SU-DHL-6 (cell line): ENCODE results near the gene CATSPERD.

Experiments used
- H2AFZ ChIP-seq: fragments of 200-600 bp; sonication (generic); 2 replicates; pipeline ENCODE4 v1.6.1; 2014; ENCODE audit warnings: low read depth, mild to moderate bottlenecking, moderate library complexity, mixed read lengths, antibody characterized with exemption, low read length; ENCODE audit not compliant: severe bottlenecking
- H3F3A ChIP-seq: fragments of 200-600 bp; shearing (Covaris generic); 2 replicates; pipeline ENCODE4 v1.6.0; 2016; ENCODE audit warnings: antibody characterized with exemption, mild to moderate bottlenecking; ENCODE audit not compliant: insufficient read depth
- H3K27ac ChIP-seq: fragments of 200-600 bp; sonication (generic); 2 replicates; pipeline ENCODE4 v1.5.1; 2016; ENCODE audit warnings: low read depth, mild to moderate bottlenecking, low read length, moderate library complexity, mixed read lengths
- H3K27me3 ChIP-seq: fragments of 200-600 bp; sonication (generic), shearing (Covaris generic); 2 replicates; pipeline ENCODE4 v1.6.0; 2014; ENCODE audit warnings: mild to moderate bottlenecking, low read length
- H3K36me3 ChIP-seq: fragments of 200-600 bp; sonication (generic); 2 replicates; pipeline ENCODE4 v1.6.1; 2014; ENCODE audit warnings: mild to moderate bottlenecking, low read length, mixed read lengths
- H3K4me2 ChIP-seq: fragments of 300-600, 200-600 bp; shearing (Covaris generic), sonication (generic); 2 replicates; pipeline ENCODE4 v1.6.0; 2014; ENCODE audit warnings: low read length, low read depth, mild to moderate bottlenecking; ENCODE audit not compliant: poor library complexity, severe bottlenecking
- H3K4me3 ChIP-seq: fragments of 200-600 bp; sonication (generic); 2 replicates; pipeline ENCODE4 v1.5.1; 2014; ENCODE audit warnings: antibody characterized with exemption, low read length, mild to moderate bottlenecking, mixed read lengths; ENCODE audit not compliant: insufficient read depth, poor library complexity, severe bottlenecking
- H3K79me2 ChIP-seq: fragments of 200-600 bp; sonication (generic); 2 replicates; pipeline ENCODE4 v1.6.1; 2014; ENCODE audit warnings: mild to moderate bottlenecking, low read length, moderate library complexity; ENCODE audit not compliant: insufficient read depth
- H3K9ac ChIP-seq: fragments of 200-600 bp; sonication (generic); 2 replicates; pipeline ENCODE4 v1.7.0; 2014; ENCODE audit warnings: mild to moderate bottlenecking, low read length
- H3K9me2 ChIP-seq: fragments of 200-600 bp; sonication (generic); replicated peaks from 2 replicates; pipeline ENCODE4 v1.6.1; 2014; ENCODE audit warnings: low read length; ENCODE audit not compliant: insufficient read depth
- H3K9me3 ChIP-seq: fragments of 200-600 bp; sonication (generic); 2 replicates; pipeline ENCODE4 v1.6.1; 2014; ENCODE audit warnings: low read length, mixed read lengths; ENCODE audit not compliant: insufficient read depth
- H4K20me1 ChIP-seq: fragments of 200-600 bp; sonication (generic); 2 replicates; pipeline ENCODE4 v1.6.1; 2014; ENCODE audit warnings: low read depth, mild to moderate bottlenecking, antibody characterized with exemption, low read length, moderate library complexity, mixed read lengths
- EZH2phosphoT487 ChIP-seq: fragments of 200-600 bp; sonication (generic), shearing (Covaris generic); conservative IDR thresholded peaks from 2 replicates; pipeline ENCODE4 v1.6.1; 2018; ENCODE audit warnings: mild to moderate bottlenecking, antibody characterized with exemption, low read length, moderate library complexity, mixed read lengths
- TF ChIP-seq, protein P1 (sequence below): fragments of 200-600 bp; sonication (generic); IDR thresholded peaks from one replicate; pipeline ENCODE4 v1.5.1; 2017; ENCODE audit warnings: antibody characterized with exemption, mild to moderate bottlenecking, low read length, moderate library complexity; ENCODE audit not compliant: insufficient read depth, poor library complexity, severe bottlenecking

The CATSPERD gene

DNA sequence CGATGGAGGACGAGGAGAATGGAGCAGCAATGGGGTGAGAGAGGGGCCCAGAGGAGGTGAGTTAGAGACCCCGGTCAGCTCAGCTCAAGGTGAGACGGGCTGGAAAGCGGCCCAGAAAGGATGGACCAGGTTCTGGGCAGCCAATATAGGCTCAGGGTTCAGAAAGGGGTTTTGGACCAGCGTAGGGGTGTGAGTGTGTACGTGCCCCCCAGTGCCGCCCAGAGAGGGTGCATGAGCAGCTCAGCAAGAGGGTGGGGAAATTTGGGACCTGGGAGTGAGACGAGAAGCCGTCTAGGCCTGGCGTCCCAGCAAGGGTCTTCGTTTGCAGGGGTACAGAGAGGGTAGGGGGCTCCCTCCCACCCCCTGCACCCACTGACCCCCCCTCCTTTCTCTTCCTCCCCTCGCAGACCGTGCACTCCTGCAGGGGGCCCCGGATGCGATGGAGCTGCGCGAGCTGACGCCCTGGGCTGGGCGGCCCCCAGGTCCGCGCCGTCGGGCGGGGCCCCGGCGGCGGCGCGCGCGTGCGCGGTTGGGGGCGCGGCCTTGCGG lies 107.0 kb downstream of the CATSPERD start:
- Histone ChIP-seq H3K79me2 (no peaks in the 10 kb centered on the region), H2AFZ (no peak overlapping the region), H3K9ac (no peak overlapping the region), H3K9me3 (no peaks in the 10 kb centered on the region), H3K9me2 (no peaks in the 10 kb centered on the region), H3K27me3 (no peaks in the 10 kb centered on the region), H3K36me3 (no peaks in the 10 kb centered on the region), H3K4me2 (no peak overlapping the region), H3K4me3 (no peak overlapping the region), H3F3A (no peaks in the 10 kb centered on the region), H3K27ac (no peak overlapping the region), H4K20me1 (no peaks in the 10 kb centered on the region)
- TF ChIP-seq EZH2phosphoT487, result no peak
- TF ChIP-seq, protein P1, sequence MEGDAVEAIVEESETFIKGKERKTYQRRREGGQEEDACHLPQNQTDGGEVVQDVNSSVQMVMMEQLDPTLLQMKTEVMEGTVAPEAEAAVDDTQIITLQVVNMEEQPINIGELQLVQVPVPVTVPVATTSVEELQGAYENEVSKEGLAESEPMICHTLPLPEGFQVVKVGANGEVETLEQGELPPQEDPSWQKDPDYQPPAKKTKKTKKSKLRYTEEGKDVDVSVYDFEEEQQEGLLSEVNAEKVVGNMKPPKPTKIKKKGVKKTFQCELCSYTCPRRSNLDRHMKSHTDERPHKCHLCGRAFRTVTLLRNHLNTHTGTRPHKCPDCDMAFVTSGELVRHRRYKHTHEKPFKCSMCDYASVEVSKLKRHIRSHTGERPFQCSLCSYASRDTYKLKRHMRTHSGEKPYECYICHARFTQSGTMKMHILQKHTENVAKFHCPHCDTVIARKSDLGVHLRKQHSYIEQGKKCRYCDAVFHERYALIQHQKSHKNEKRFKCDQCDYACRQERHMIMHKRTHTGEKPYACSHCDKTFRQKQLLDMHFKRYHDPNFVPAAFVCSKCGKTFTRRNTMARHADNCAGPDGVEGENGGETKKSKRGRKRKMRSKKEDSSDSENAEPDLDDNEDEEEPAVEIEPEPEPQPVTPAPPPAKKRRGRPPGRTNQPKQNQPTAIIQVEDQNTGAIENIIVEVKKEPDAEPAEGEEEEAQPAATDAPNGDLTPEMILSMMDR, result no peak

DNA sequence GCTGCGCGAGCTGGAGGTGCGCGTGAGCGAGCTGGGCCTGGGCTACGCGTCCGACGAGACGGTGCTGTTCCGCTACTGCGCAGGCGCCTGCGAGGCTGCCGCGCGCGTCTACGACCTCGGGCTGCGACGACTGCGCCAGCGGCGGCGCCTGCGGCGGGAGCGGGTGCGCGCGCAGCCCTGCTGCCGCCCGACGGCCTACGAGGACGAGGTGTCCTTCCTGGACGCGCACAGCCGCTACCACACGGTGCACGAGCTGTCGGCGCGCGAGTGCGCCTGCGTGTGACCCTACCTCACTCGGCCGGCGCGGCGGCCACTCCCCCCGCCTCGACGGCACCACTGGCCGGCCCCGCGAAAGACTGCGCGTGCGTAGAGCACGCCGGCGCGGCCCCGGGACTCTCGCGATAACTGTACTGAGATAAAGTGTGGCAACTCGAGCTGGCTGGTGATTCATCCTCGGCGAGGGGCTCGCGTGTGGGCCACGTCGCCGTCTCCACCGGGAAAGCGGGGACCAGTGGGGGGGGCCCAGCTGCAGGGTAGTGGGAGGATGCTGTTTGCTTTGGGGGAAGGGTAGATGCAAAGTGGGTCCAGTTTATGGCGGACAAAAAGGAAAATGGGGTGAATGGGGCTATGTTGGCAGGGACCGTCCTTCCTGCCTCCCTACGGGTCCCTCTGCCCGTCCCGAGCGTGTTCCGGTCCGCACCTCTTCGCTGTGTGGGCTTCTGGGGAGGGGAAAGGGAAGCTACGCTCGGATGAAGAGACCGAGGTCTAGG lies 107.6 kb downstream of the CATSPERD start:
- no peaks in the 10 kb centered on the region for H3K27me3 ChIP-seq
- H3K9me3 ChIP-seq, result no peaks in the 10 kb centered on the region
- no peak overlapping the region for H3K4me2 ChIP-seq
- H3K27ac ChIP-seq, result no peak overlapping the region
- H3K4me3 ChIP-seq, result no peak overlapping the region
- no peak overlapping the region for H2AFZ ChIP-seq
- H3K9ac ChIP-seq, result no peak overlapping the region
- H3K36me3 ChIP-seq, result no peaks in the 10 kb centered on the region
- TF ChIP-seq EZH2phosphoT487, result no peak
- TF ChIP-seq, protein P1, result no peak
- no peaks in the 10 kb centered on the region for H3F3A ChIP-seq
- no peaks in the 10 kb centered on the region for H4K20me1 ChIP-seq
- no peaks in the 10 kb centered on the region for H3K9me2 ChIP-seq
- no peaks in the 10 kb centered on the region for H3K79me2 ChIP-seq
